ENCODE results near the gene MRPL53.

MRPL53 gene

GRCh38 chr2:74424139-74424992 is 48.1 kb downstream of the MRPL53 start:
- DNase-seq: no peak

- no peak for DNase-seq
These were observed 49.0 kb downstream of the MRPL53 start for GRCh38 chr2:74423231-74424095.

Measured in stimulated activated CD4-positive, alpha-beta T cell treated with anti-CD3 and anti-CD28 coated beads, Interleukin-4, amount 100 ng/mL, for 24 hours (primary cell).